ENCODE measurements around the gene NRIP1.

Gene NRIP1

GRCh38 chr21:15020797-15021196 lies 44.0 kb downstream of the NRIP1 start:
- in situ Hi-C loops (cut with HindIII; ENCODE audit: low pct_ligation_motif_present, low sequenced_read_pairs), result no loop called here
- Histone ChIP-seq H3K36me3 (replicated peaks) (peaks cover 3% of the 10 kb centered on the region), H3K27ac (no peak overlapping the region), H3K27me3 (replicated peaks) (no peaks in the 10 kb centered on the region), H3K4me3 (ENCODE audit: low read depth, low read length) (no peak overlapping the region)
- no peak for DNase-seq
- no peak for TF ChIP-seq CTCF (IDR thresholded peaks at IDR 0.05; ENCODE audit: low read depth, low read length, missing control alignments)

DNA sequence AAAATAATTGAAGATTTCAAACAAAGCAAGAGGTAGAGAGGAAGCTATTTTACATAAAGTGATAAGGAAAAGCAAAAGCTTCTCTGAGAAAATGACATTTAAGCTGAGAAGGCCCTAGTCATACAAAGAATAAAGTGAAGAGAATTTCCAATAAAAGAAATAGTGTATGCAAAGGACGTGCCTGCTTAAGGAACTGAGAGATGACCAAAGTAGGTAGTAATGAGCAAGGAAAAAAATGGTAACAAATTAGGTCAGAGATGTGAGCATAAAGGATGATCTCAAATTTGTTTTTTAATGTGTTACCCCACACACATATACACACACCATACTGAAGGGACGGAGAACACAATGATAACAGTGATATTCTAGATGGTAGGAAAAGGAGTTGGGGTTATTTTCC lies 46.4 kb downstream of the NRIP1 start:
- TF ChIP-seq CTCF (IDR thresholded peaks at IDR 0.05; ENCODE audit: low read depth, low read length, missing control alignments), result no peak
- no peaks in the 10 kb centered on the region for H3K36me3 ChIP-seq (replicated peaks)
- in situ Hi-C loops (cut with HindIII; ENCODE audit: low pct_ligation_motif_present, low sequenced_read_pairs), result no loop called here
- peak overlapping the region; percentile 14 for H3K27ac ChIP-seq
- no peak overlapping the region for H3K4me3 ChIP-seq (ENCODE audit: low read depth, low read length)
- H3K27me3 ChIP-seq (replicated peaks), result no peaks in the 10 kb centered on the region
- no peak for DNase-seq

GRCh38 chr21:15015622-15016471 lies 49.0 kb downstream of the NRIP1 start:
- H3K36me3 ChIP-seq (replicated peaks), result no peaks in the 10 kb centered on the region
- TF ChIP-seq CTCF (IDR thresholded peaks at IDR 0.05; ENCODE audit: low read depth, low read length, missing control alignments), result no peak
- no peaks in the 10 kb centered on the region for H3K27me3 ChIP-seq (replicated peaks)
- peak overlapping the region; percentile 19 for H3K27ac ChIP-seq
- in situ Hi-C loops (cut with HindIII; ENCODE audit: low pct_ligation_motif_present, low sequenced_read_pairs), result no loop called here
- DNase-seq, result peak; percentile 46
- no peak overlapping the region for H3K4me3 ChIP-seq (ENCODE audit: low read depth, low read length)

- no peak for TF ChIP-seq CTCF (IDR thresholded peaks at IDR 0.05; ENCODE audit: low read depth, low read length, missing control alignments)
- H3K27me3 ChIP-seq (replicated peaks), result no peaks in the 10 kb centered on the region
- no peak for DNase-seq
- H3K4me3 ChIP-seq (ENCODE audit: low read depth, low read length), result no peak overlapping the region
- H3K27ac ChIP-seq, result no peak overlapping the region
- no peaks in the 10 kb centered on the region for H3K36me3 ChIP-seq (replicated peaks)
- in situ Hi-C loops (cut with HindIII; ENCODE audit: low pct_ligation_motif_present, low sequenced_read_pairs), result no loop called here
Observed at GRCh38 chr21:15014221-15014620, 50.6 kb downstream of the NRIP1 start.

DNA sequence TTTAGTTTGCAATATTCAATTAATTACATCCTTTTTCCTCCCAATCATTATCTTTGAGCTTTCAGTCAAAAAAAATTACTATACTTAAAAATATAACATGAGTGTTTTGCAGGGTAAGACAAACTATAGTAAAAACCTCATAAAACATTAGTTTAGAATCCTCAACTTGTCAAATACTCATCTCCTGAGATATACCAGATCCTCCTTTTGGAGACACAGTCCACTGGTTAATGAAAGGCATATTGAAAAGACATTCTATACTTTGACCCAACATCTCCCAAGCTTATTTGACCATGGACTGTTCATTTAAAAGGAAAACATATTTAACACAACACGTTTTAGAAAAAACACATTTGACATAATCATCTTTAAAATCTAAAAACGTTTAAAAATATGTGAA lies 52.8 kb downstream of the NRIP1 start:
- in situ Hi-C loops (cut with HindIII; ENCODE audit: low pct_ligation_motif_present, low sequenced_read_pairs), result no loop called here
- no peak overlapping the region for H3K4me3 ChIP-seq (ENCODE audit: low read depth, low read length)
- H3K27ac ChIP-seq, result no peak overlapping the region
- no peak for TF ChIP-seq CTCF (IDR thresholded peaks at IDR 0.05; ENCODE audit: low read depth, low read length, missing control alignments)
- H3K27me3 ChIP-seq (replicated peaks), result no peaks in the 10 kb centered on the region
- DNase-seq, result no peak
- peaks cover 3% of the 10 kb centered on the region for H3K36me3 ChIP-seq (replicated peaks)

- peak overlapping the region; percentile 73 for H3K27ac ChIP-seq
- in situ Hi-C loops (cut with HindIII; ENCODE audit: low pct_ligation_motif_present, low sequenced_read_pairs), result no loop called here
Observed at GRCh38 chr21:15010645-15011044, 54.2 kb downstream of the NRIP1 start.

More at GRCh38 chr21:15010645-15011044, 54.2 kb downstream of the NRIP1 start:
- peaks cover 3% of the 10 kb centered on the region for H3K36me3 ChIP-seq (replicated peaks)
- peak; percentile 44 for DNase-seq
- TF ChIP-seq CTCF (IDR thresholded peaks at IDR 0.05; ENCODE audit: low read depth, low read length, missing control alignments), result no peak
- H3K27me3 ChIP-seq (replicated peaks), result no peaks in the 10 kb centered on the region
- no peak overlapping the region for H3K4me3 ChIP-seq (ENCODE audit: low read depth, low read length)

Data from brain microvascular endothelial cell (primary cell).